Cardiac fibroblast (primary cell): ENCODE data around the gene TSHR.

Experiments used
- DNase-seq, 2 donors: peaks; one replicate each; pipeline versions ENCODE4 v3.0.0 to v3.0.0-alpha.2; 2010; ENCODE audit warnings: low read depth in 2 of 2
- H3K4me3 ChIP-seq, 2 donors: replicated peaks in 1 of 2; 1 replicate in 1 of 2; 2 replicates in 1 of 2; pipeline ENCODE4 v1.5.1; 2011; ENCODE audit warnings: low read depth in 2 of 2, low read length in 2 of 2, mild to moderate bottlenecking in 2 of 2, moderate library complexity in 1 of 2
- TF ChIP-seq, protein P1 (sequence below): IDR thresholded peaks from one replicate; pipeline ENCODE4 v1.5.1; 2011; ENCODE audit warnings: low read depth, mild to moderate bottlenecking, low read length, inconsistent platforms

Gene TSHR

DNA sequence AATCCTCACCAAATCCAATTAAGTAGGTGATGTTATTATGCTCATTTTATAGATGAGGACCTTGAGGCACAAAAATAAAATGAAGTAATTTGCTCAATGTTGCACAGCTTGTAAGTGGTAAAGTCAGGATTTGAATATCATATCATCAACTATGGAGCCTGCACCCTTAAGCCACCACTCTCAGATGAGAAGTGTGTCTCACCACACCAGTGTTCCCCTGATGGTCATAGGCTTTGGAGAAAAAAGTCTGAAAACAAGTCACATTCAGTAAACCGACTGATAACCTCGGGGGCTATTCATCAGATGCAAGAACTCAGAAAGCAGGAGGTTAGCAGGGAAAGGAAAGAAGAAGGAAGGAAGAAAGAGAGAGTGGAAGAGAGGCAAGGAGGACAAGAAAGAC lies 2.8 kb downstream of the TSHR start:
- H3K4me3 ChIP-seq: no peak overlapping the region
- no peak for DNase-seq
- TF ChIP-seq, protein P1, sequence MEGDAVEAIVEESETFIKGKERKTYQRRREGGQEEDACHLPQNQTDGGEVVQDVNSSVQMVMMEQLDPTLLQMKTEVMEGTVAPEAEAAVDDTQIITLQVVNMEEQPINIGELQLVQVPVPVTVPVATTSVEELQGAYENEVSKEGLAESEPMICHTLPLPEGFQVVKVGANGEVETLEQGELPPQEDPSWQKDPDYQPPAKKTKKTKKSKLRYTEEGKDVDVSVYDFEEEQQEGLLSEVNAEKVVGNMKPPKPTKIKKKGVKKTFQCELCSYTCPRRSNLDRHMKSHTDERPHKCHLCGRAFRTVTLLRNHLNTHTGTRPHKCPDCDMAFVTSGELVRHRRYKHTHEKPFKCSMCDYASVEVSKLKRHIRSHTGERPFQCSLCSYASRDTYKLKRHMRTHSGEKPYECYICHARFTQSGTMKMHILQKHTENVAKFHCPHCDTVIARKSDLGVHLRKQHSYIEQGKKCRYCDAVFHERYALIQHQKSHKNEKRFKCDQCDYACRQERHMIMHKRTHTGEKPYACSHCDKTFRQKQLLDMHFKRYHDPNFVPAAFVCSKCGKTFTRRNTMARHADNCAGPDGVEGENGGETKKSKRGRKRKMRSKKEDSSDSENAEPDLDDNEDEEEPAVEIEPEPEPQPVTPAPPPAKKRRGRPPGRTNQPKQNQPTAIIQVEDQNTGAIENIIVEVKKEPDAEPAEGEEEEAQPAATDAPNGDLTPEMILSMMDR: no peak

DNA sequence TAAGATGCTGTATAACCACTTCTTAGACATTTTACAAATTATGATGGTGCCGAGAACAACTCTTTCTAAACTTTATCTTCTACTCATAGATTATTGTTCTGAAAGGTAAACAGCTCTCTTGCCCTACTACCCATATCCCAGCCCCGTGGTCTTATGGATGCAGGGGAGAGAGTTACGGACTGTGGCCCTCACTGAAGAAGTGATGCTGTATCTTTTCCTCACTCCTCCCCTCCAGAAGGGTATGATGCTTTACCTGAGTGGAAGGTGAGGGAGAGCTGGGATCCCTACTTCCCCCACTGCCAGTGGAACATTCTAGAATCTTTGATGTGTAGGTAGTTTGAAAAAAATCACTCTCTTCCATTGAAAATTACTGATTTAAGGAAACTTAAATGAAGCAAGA lies 3.5 kb downstream of the TSHR start:
- H3K4me3 ChIP-seq: no peak overlapping the region
- TF ChIP-seq, protein P1: no peak
- no peak for DNase-seq

GRCh38 chr14:80959496-80959895 lies 4.1 kb downstream of the TSHR start:
- DNase-seq: no peak
- TF ChIP-seq, protein P1: no peak
- no peak overlapping the region for H3K4me3 ChIP-seq

DNA sequence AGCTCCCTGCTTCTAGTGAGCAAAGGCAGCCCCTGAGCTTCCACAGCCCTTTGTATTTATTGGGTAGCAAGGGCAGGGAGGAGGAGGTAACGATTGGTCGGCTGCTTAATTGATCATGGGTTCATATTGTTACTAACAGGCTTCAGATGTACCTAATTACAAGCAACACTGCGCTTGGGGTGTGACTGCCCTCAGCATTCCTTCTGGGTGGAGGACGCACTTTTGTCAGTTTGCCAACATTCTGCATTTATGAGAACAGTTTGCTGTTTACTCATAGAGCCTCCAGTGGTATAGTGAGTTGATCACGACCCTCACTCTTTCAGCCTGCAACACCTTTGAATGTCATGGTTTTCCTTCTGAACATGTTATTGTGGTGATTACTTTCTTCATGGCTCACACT lies 9.6 kb downstream of the TSHR start:
- TF ChIP-seq, protein P1: no peak
- DNase-seq: no peak
- no peak overlapping the region for H3K4me3 ChIP-seq

DNA sequence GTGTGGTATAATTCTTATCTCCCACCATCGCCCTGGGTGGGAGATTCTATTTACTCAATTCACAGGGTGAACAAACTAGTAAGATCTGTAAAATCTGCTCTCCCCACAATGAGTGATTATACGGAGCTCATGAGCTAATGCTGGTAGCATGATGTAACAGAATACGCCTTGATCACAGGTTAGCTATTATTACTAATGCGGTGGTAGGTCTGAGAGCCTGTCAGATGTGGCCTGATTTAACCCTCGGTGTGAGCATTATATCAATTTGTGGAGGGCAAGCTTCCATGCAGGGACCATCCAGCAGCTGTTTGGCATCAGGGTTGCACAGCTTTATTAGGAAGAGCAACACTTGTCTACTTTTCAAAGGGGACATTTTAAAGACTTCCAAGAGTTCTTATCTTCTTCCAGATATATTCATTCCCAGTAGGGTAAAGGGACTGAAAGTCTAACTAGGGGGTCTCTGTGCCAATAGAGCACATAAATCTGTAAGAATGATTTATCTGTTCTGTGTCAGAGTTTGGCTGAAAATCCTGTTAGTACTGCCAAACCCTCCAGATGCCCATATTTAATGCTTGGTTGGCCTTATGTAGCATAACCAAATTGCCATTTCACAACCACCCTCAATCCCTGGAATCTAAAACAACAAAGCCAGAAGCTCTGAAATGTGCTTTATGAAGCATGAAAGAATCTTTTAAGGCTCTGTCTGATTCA lies 18.7 kb downstream of the TSHR start:
- TF ChIP-seq, protein P1: no peak
- DNase-seq: peak in 1 of 2 donors; percentile 24
- H3K4me3 ChIP-seq: no peak overlapping the region

DNA sequence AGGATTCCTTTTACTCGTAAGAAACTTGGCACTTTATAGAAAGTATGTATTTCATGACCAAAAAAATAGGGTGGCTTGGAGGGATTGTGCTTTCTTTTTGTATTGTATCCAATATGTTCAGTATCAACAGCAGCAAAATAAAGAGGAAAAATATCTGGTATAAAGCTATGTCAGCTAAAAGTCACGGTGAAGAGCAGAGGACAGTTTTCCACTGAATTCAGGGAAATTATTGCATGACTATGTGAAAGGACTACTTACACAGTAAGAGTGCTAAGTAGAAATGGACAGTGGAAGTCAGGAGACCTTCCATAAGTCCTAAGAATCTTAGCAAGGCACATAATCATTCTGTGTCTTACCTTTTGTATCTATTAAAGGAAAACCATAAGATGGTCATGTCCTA lies 19.3 kb downstream of the TSHR start:
- H3K4me3 ChIP-seq: no peak overlapping the region
- DNase-seq: no peak
- TF ChIP-seq, protein P1: no peak

GRCh38 chr14:80977221-80977620 lies 21.8 kb downstream of the TSHR start:
- TF ChIP-seq, protein P1: no peak
- no peak overlapping the region for H3K4me3 ChIP-seq
- DNase-seq: no peak
